Stimulated activated naive CD4-positive, alpha-beta T cell (primary cell): ENCODE measurements around the gene HIC2.
"Not testable (repeated sequence)": the region's sequence is repeated elsewhere in the genome, so short reads cannot be mapped to it uniquely, and the experiment has no call there.

Source experiments
- DNase-seq, 6 experiments: peaks; one replicate each; lab custom pipeline; 2025; lab: John Stamatoyannopoulos, UW

HIC2 gene

DNA sequence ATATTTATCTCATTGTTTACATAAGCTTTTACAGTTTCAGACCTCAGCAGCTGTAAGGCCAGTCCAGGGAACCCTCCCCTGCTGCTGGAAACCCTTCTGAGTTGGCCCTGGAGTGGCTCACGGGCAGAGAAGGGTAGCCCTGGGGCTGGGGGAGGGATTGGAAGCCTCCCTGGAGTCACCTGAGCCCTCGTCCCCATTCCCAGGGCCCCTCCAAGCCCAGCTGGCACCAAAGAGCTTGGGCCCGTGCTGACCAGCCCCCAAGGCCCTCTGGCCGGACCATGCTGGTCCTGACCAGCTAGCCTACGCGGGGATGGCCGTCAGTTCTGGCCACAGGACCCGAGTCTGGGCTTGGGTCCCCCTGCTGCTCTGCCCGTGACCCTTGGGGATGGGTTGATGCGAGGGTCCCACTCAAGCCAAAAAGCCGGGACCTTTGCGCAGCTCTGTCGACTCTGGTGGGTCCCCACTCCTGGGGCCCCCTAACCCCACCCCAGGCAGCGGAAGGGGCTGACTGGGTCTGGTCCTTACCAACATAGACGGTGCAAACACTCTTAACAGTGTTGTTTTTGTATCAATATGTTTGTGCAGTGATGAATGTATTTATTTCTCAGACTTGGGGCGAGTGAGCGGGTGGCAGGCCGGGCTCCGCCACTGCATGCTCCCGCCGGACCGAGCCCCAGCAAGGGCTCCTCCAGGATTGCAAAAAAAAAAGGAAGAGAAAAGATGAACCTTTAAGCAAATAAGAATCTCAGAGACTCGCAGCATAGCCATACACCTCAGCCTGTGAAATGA is 32.6 kb downstream of the HIC2 start:
- no peak for DNase-seq

DNA sequence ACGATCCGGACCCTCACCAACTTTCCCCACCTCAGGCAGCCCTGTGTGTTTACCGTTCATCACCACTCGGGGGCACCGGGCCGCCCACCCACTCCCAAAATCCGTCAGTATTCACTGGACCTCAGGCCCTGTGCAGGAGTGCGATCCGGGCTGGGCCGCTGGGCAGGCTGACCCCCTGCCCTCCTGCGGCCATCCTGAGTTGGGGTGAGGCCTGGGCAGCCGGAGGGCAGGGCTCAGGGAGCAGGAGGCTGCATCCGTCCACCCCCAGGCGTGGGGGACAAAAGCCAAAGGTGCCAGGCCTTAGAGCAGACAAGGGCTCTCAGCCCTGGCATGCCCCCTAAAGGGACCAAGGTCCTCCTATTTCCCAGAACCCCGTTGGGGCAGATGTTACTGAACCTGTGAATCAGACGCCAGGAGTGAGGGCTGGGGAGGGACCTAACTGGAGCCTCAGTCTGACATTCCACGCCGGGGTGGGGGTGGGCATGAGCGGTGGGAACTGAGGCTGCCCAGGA is 33.2 kb downstream of the HIC2 start:
- no peak for DNase-seq

- DNase-seq = no peak
Observed at GRCh38 chr22:21450858-21451353, 33.7 kb downstream of the HIC2 start.

DNA sequence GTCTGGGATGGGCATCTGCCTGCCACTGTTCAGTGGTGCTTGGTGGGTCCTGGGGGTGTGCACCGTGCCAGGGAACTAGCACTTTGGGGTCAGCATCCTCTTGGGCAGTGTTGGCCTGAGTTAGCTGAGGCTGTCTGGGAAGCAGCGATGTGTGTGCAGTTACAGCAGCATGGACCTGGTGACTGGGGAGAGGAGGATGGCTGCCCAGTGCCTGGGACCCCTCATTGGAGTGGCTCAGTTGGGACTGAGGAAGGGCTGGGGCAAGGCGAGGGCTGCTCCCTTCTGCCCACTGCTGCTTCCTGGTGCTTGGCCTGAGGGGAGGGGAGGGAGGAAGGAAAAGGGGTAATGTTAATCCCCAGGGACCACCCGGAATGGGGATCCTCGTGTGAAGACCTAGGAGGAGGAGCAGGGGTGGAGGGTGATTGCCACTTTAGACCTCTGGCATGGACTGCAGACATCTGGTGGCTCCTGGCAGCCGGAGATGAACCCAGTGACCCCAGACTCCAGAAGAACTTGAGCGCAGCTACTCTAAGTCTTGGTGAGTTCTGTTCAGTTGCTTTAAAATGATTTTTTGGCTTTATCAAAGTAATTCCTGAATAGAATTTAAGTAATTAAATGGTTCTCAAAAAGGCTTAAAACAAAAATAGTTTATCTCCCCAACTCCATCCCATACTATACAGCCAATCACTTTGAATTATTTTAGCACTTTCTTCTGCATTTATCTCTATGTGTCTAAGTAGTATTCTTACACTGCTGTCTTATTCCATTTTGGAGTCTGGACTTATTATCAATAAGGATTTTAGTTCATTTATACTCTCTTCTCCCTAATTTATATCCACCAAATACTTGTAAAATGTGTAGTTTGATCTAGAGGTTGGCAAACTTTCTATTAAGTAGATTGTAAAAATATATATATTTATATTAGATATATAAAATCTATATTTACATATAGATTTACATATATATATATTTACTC is 34.7 kb downstream of the HIC2 start:
- no peak for DNase-seq

GRCh38 chr22:21452666-21453065 is 35.5 kb downstream of the HIC2 start:
- DNase-seq = not testable (repeated sequence)

DNA sequence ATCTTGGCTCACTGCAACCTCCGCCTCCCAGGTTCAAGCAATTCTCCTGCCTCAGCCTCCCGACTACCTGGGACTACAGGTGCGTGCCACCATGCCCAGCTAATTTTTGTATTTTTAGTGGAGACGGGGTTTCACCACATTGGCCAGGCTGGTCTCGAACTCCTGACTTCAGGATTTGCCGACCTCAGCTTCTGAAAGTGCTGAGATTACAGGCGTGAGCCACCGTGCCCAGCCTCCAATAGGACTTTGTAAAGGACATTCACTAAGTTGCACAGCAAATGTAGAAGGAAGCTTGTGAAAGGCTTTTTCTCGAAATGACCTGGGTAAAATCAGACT is 37.8 kb downstream of the HIC2 start:
- not testable (repeated sequence) for DNase-seq

GRCh38 chr22:21455334-21456089 is 38.3 kb downstream of the HIC2 start:
- DNase-seq = no peak

GRCh38 chr22:21457023-21457787 is 40.0 kb downstream of the HIC2 start:
- no peak for DNase-seq

GRCh38 chr22:21462672-21463071 is 45.5 kb downstream of the HIC2 start:
- not testable (repeated sequence) for DNase-seq

- DNase-seq = not testable (repeated sequence)
Observed at GRCh38 chr22:21467337-21468193, 50.4 kb downstream of the HIC2 start, which contains the start of gene TMEM191C. Gene TMEM191C, plus strand, starts transcription at chr22:21467387. Its CDS starts 73 bp downstream, at chr22:21467460.

- not testable (repeated sequence) for DNase-seq
Observed at GRCh38 chr22:21468194-21469096, 51.3 kb downstream of the HIC2 start.

DNA sequence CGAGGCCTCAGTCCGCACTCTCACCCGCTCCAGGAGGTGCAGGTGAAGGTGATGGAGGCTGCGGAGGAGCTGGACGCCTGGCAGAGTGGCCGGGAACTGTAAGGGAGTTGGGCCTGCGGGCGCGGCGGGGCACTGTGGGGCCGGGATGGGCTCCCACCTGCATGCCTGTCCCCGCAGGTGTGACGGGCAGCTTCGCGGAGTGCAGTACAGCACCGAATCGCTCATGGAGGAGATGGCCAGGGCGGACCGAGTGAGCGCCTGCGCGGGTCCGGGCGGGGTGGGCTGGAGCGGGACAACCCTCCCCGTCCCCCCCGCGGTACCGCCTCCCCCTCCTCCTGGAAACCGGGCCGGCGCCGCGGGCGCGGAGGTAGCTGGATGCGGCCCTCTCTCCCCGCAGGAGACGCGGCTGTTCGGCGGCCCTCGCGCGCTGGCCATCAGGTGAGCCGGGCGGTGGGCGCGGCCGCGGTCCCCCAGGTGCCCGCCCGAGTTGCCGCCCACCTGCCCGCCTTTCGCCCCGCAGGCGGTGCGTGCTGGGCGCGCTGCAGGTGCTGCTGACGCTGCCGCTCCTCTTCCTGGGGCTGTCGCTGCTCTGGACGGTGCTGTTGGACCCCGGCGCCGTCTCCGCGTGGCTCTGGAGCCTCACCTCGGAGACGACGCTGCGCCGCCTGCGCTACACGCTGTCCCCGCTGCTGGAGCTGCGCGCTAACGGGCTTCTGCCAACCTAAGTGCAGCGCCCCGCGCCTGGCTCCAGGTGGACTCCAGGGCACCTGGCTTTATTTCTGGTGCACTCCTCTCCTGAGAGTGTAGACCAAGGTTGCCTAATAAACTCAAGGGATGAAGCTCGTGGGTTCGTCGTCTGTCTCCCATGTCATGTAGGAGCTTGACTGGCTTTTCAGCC is 52.2 kb downstream of the HIC2 start:
- not testable (repeated sequence) for DNase-seq

GRCh38 chr22:21472984-21473383 is 55.8 kb downstream of the HIC2 start:
- not testable (repeated sequence) for DNase-seq

DNA sequence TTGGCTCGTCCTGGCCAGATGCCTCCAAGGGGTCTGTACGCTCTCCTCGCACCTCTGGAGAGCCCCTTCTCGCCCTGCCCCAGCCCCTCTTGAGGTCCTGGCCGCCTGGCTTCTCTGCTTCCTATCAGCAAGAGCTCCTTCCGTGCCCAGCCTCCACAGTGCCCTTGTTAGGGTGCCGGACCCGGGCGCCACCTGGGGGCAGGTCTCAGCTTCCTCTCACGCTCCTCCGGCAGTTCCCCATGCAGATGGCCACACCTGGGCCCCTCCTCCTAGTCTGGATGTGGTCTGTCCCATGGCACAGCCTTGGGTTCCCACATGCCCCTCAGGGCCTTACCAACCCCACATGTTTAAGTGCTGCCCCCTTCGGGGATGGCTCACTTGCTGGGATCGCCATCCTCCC is 56.5 kb downstream of the HIC2 start:
- not testable (repeated sequence) for DNase-seq

DNA sequence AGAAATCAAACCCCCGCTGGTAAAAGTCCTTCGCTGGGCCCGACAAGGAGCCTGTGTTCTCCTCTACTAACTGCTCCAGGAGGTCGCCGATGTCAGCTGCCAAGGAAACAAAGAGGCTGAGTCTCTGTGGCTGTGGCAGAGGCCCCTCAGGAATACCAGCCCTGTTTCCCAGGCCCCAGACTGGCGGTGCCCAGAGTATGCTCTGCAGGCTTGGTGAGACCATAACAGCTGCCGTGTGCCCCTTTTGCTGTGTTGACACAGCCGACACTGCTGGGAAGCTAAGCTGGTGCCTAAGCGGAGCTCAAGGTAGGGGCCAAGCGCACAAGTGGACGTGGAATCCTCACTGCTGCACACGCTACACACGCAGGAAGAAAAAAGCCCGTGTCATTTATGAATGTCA is 66.9 kb downstream of the HIC2 start:
- not testable (repeated sequence) for DNase-seq

DNA sequence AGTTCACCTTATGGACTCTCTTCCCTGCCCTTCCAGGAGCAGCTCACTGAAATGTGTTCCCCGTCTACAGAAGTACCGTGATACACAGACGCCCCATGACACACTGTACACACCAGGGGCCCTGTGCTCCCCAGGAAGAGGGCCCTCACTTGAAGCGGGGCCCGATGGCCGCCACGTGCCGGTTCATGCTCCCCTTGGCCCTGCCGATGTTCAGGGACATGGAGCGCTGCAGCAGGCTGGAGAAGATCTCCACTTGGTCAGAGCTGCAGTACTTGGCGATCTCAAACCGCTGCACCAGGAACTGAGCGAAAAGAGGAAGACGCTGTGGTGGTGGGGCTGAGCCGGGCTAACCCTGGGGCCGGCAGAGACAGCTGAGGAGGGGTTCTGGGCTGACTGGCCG is 70.6 kb downstream of the HIC2 start:
- DNase-seq = not testable (repeated sequence)

DNA sequence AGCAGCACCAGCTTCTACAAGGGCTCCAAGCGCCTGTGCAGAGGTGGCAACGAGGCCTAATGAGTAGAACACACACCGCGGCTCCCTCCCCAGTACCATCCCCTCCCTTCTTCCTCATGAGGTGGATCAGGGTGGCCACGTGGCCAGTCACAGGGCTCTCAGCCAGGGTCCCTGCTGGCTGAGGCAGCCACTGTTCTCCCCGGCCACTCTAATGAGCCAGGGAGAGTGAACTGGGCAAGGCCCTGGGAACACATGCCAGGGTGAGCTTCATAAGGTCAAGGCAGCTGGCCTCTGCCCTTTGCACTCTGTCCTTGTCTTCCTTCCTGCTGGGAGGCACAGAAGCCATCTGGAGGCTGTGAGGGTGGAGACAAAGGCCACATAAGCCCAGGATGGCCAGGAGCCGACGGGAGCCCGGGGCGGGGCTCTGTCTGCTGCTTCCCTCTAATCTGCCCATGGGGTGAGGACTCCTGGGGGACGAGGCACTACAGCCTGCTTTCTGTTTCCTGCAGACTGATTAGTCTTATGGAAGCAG is 72.0 kb downstream of the HIC2 start:
- not testable (repeated sequence) for DNase-seq
